Kidney epithelial cell (primary cell): ENCODE measurements around the gene TMEM132D. TPM values are rescaled to one million over a fixed set of nuclear protein-coding genes. Genes with fewer than 3 reads are reported as not detected.

ENCODE experiments used
- DNase-seq: peaks from one replicate; pipeline ENCODE4 v3.0.0-alpha.2; 2010; ENCODE audit warnings: low read depth
- H3K27me3 ChIP-seq: 2 replicates; pipeline ENCODE4 v1.6.0; 2011; ENCODE audit warnings: low read length; ENCODE audit not compliant: control insufficient read depth, insufficient read depth
- H3K36me3 ChIP-seq: 2 replicates; pipeline ENCODE4 v1.5.1; 2011; ENCODE audit warnings: low read length; ENCODE audit not compliant: control insufficient read depth, insufficient read depth
- H3K4me3 ChIP-seq: 2 replicates; pipeline ENCODE4 v1.5.1; 2011; ENCODE audit warnings: low read depth, mild to moderate bottlenecking, control low read depth, low read length
- CTCF ChIP-seq: IDR thresholded peaks from 2 replicates; pipeline ENCODE4 v1.5.1; 2011; ENCODE audit warnings: mild to moderate bottlenecking, moderate library complexity, low read length, control low read depth, inconsistent platforms; ENCODE audit not compliant: insufficient read depth, poor library complexity, severe bottlenecking
- total RNA-seq: library from RNA; depleted of rRNA; stranded (reverse); fragments of >200 nt; gene quantifications from 2 replicates; pipeline ENCODE4 v1.2.3, GENCODE V29; 2015

Gene TMEM132D
- total RNA-seq, 1 donor from 2014 or later: 6.4 TPM

GRCh38 chr12:129716825-129717224 lies 187.0 kb downstream of the TMEM132D start:
- no peak for DNase-seq
- no peak overlapping the region for H3K4me3 ChIP-seq
- H3K36me3 ChIP-seq: no peaks in the 10 kb centered on the region
- TF ChIP-seq CTCF: no peak
- no peaks in the 10 kb centered on the region for H3K27me3 ChIP-seq

DNA sequence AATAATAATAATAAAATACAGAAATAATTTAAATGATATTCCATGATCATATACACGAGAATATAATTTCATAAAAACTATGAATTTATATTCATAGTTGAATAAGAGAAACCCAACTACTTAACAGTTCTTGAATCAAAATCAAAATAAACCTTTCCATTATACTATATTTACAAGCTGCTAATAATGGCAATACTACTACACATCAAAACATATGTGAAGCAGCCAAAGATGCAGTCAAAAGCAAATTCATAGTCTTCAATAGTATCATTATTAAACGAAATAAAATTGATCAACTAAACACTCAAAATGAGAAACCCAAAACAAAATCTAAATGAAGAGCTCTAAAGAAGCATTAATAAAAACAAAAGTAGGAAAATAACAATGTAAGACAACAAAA lies 197.1 kb downstream of the TMEM132D start:
- no peak for TF ChIP-seq CTCF

GRCh38 chr12:129704232-129704830 lies 199.5 kb downstream of the TMEM132D start:
- no peak for TF ChIP-seq CTCF

More for the DNA sequence above, 197.1 kb downstream of the TMEM132D start:
- H3K27me3 ChIP-seq: no peaks in the 10 kb centered on the region
- no peak overlapping the region for H3K4me3 ChIP-seq
- no peak for DNase-seq
- no peaks in the 10 kb centered on the region for H3K36me3 ChIP-seq

DNA sequence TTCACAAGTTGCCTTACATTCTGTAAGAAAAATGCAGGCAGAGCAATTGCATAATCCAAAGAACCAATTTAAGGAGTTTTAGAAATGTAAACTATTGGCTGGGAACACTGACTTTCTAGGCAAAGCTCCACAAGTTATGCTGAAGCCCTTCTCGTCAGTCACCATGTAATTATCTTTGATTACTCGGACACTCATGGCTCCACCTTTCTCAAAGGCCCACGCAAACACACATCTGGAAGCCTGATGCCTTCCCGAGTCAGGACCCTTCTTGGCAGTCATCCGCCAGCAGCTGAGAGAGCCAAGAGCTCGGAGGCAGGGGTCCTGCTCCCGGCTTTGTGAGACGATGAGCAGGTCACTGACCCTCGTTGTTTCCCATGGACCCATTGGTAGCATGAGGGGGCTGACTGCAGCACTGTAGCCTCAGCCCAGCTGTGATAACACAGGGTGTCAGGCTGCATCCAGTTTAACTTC lies 202.2 kb downstream of the TMEM132D start:
- Histone ChIP-seq H3K36me3 (no peaks in the 10 kb centered on the region), H3K27me3 (no peaks in the 10 kb centered on the region), H3K4me3 (no peak overlapping the region)
- no peak for DNase-seq
- no peak for TF ChIP-seq CTCF

More at GRCh38 chr12:129704232-129704830, 199.5 kb downstream of the TMEM132D start:
- Histone ChIP-seq H3K27me3 (no peaks in the 10 kb centered on the region), H3K4me3 (no peak overlapping the region), H3K36me3 (no peaks in the 10 kb centered on the region)
- no peak for DNase-seq

GRCh38 chr12:129700036-129700435 lies 203.8 kb downstream of the TMEM132D start:
- Histone ChIP-seq H3K27me3 (no peaks in the 10 kb centered on the region), H3K4me3 (no peak overlapping the region), H3K36me3 (no peaks in the 10 kb centered on the region)
- DNase-seq: no peak
- TF ChIP-seq CTCF: no peak

- Histone ChIP-seq H3K36me3 (no peaks in the 10 kb centered on the region), H3K4me3 (no peak overlapping the region), H3K27me3 (no peaks in the 10 kb centered on the region)
- no peak for DNase-seq
- TF ChIP-seq CTCF: no peak
Observed at GRCh38 chr12:129696926-129697325, 206.9 kb downstream of the TMEM132D start.
